Measurements from ENCODE around the gene ARHGAP26.

ARHGAP26 gene

DNA sequence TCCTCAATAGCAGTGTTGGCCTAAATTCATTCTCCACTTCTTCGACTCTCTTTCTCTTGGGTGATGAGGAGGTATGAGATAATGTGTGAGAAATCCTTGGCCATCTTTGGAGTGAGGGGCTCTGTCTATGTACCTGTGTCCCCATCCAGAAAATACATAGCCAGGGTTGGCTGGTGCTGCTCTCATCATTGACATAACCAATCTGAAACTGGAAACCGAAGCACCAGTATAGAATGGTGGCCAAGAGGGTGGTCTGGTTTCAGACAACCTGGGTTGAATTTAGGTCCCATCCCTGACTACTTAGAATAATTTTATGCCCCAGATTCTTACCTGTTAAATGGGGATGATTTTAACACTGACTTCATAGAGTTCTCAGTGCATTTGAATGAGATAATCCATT is 208.1 kb downstream of the ARHGAP26 start:
- H3K9me3 ChIP-seq = no peaks in the 10 kb centered on the region
- no peaks in the 10 kb centered on the region for H3K27me3 ChIP-seq
- H3K4me1 ChIP-seq (ENCODE audit: control insufficient read depth in 1 of 2, insufficient read depth in 1 of 2, low read depth in 1 of 2, low read length in 1 of 2) = peaks cover 21 to 60% of the 10 kb centered on the region in 2 experiments
- TF ChIP-seq, protein P1, sequence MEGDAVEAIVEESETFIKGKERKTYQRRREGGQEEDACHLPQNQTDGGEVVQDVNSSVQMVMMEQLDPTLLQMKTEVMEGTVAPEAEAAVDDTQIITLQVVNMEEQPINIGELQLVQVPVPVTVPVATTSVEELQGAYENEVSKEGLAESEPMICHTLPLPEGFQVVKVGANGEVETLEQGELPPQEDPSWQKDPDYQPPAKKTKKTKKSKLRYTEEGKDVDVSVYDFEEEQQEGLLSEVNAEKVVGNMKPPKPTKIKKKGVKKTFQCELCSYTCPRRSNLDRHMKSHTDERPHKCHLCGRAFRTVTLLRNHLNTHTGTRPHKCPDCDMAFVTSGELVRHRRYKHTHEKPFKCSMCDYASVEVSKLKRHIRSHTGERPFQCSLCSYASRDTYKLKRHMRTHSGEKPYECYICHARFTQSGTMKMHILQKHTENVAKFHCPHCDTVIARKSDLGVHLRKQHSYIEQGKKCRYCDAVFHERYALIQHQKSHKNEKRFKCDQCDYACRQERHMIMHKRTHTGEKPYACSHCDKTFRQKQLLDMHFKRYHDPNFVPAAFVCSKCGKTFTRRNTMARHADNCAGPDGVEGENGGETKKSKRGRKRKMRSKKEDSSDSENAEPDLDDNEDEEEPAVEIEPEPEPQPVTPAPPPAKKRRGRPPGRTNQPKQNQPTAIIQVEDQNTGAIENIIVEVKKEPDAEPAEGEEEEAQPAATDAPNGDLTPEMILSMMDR (IDR thresholded peaks at IDR 0.05) = no peak
- H3K36me3 ChIP-seq = no peaks in the 10 kb centered on the region
- H3K27ac ChIP-seq = peak overlapping the region; percentile 88
- H3K4me3 ChIP-seq (ENCODE audit: low read depth in 1 of 2, low read length in 1 of 2) = no peak overlapping the region

GRCh38 chr5:142978726-142979125 is 208.5 kb downstream of the ARHGAP26 start:
- TF ChIP-seq, protein P1 (IDR thresholded peaks at IDR 0.05) = no peak
- Histone ChIP-seq H3K9me3 (no peaks in the 10 kb centered on the region), H3K27ac (peak overlapping the region; percentile 88), H3K27me3 (no peaks in the 10 kb centered on the region), H3K4me3 (ENCODE audit: low read depth in 1 of 2, low read length in 1 of 2) (no peak overlapping the region), H3K4me1 (ENCODE audit: control insufficient read depth in 1 of 2, insufficient read depth in 1 of 2, low read depth in 1 of 2, low read length in 1 of 2) (peaks cover 22 to 63% of the 10 kb centered on the region in 2 experiments), H3K36me3 (no peaks in the 10 kb centered on the region)

- H3K4me1 ChIP-seq (ENCODE audit: control insufficient read depth in 1 of 2, insufficient read depth in 1 of 2, low read depth in 1 of 2, low read length in 1 of 2) = peaks cover 31 to 69% of the 10 kb centered on the region in 2 experiments
- no peaks in the 10 kb centered on the region for H3K27me3 ChIP-seq
- no peak overlapping the region for H3K4me3 ChIP-seq (ENCODE audit: low read depth in 1 of 2, low read length in 1 of 2)
- peak overlapping the region; percentile 88 for H3K27ac ChIP-seq
- H3K9me3 ChIP-seq = no peaks in the 10 kb centered on the region
- TF ChIP-seq, protein P1 (IDR thresholded peaks at IDR 0.05) = no peak
- H3K36me3 ChIP-seq = no peaks in the 10 kb centered on the region
Measured at GRCh38 chr5:142979636-142980035, 209.5 kb downstream of the ARHGAP26 start.

- Histone ChIP-seq H3K27me3 (no peaks in the 10 kb centered on the region), H3K9me3 (no peaks in the 10 kb centered on the region), H3K4me3 (ENCODE audit: low read depth in 1 of 2, low read length in 1 of 2) (no peak overlapping the region), H3K4me1 (ENCODE audit: control insufficient read depth in 1 of 2, insufficient read depth in 1 of 2, low read depth in 1 of 2, low read length in 1 of 2) (peaks cover 30 to 68% of the 10 kb centered on the region in 2 experiments), H3K27ac (peak overlapping the region; percentile 67), H3K36me3 (no peaks in the 10 kb centered on the region)
- TF ChIP-seq, protein P1 (IDR thresholded peaks at IDR 0.05) = no peak
Measured at GRCh38 chr5:142981475-142981874, 211.3 kb downstream of the ARHGAP26 start.

DNA sequence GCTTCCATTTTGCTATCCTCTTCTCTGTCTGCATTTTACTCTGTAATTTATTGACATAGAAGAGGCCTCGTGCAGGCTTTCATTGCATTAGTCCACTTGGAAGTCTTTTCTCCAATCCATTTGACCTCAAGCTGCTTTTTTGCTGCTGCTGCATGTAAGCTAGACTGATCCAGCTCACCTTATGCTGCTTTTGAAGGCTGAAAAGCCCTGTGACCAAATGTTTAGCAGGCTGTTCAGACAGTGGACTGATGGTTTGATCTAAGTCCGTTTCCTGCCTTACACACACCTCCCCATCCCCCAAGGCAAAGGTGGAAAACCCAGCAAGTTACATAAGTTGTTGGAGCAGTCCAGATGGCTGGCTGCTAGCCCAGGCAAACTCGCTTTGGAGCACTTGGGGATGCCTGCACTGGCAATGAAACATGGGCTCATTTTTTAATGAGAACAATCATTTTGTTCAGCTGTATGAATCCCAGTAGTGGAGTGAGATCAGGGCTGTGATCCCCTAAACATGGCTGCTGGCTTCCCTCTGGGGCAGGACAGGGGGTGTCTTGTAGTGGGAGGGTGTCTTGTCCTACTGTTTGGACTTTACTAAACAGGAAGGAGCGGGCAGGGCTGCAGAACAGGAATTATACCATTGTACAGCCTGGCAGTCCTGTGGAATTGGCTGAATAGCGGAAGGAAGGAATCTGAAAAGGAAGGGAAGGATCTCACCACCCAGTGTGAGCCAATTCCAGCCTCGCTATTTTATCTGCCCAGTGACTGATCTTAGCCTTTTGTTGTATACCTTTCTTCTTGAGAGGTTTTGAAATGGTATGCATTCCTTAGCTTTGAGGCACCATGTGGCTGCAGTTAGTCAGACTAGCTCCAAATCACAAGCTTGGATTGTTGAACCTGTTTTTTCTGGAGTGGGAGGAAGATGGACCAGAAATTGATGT is 212.0 kb downstream of the ARHGAP26 start:
- H3K9me3 ChIP-seq = no peaks in the 10 kb centered on the region
- peaks cover 23 to 62% of the 10 kb centered on the region in 2 experiments for H3K4me1 ChIP-seq (ENCODE audit: control insufficient read depth in 1 of 2, insufficient read depth in 1 of 2, low read depth in 1 of 2, low read length in 1 of 2)
- H3K27ac ChIP-seq = peak overlapping the region; percentile 67
- H3K4me3 ChIP-seq (ENCODE audit: low read depth in 1 of 2, low read length in 1 of 2) = no peak overlapping the region
- no peaks in the 10 kb centered on the region for H3K27me3 ChIP-seq
- TF ChIP-seq, protein P1 (IDR thresholded peaks at IDR 0.05) = no peak
- H3K36me3 ChIP-seq = no peaks in the 10 kb centered on the region

Data from neutrophil (primary cell).